H1 (cell line): ENCODE results near the gene QPCT. TPM values are rescaled to one million over a fixed set of nuclear protein-coding genes. Genes with fewer than 3 reads are reported as not detected.

Experiments used
- CTCF ChIA-PET: fragments of 300-600 bp; sonication (Branson Sonifier 250); formaldehyde crosslinking; loops from one replicate; lab custom pipeline; 2021; ENCODE audit not compliant: partially characterized antibody; lab: Charles Lee
- POLR2A ChIA-PET: fragments of 300-600 bp; sonication (Branson Sonifier 250); formaldehyde crosslinking; loops from one replicate; lab custom pipeline; 2021; ENCODE audit warnings: inconsistent platforms; ENCODE audit not compliant: partially characterized antibody; lab: Charles Lee
- DNase-seq, 2 experiments: peaks; one replicate each; pipeline versions ENCODE4 v3.0.0 to v3.0.0-alpha.2; 2010 to 2022; ENCODE audit warnings: low spot score in 2 of 2, low read depth in 1 of 2, mixed read lengths in 1 of 2
- FAIRE-seq: peaks from 2 replicates; lab custom pipeline; 2011; peaks lifted over from hg19 to GRCh38; lab: Jason Lieb, UNC
- H2AFZ ChIP-seq: 2 replicates; pipeline ENCODE4 v1.8.1; 2012; ENCODE audit warnings: low read length, inconsistent platforms
- H2AK5ac ChIP-seq: 2 replicates; pipeline ENCODE4 v1.6.1; 2013; ENCODE audit warnings: low read depth, low read length
- H2BK120ac ChIP-seq: replicated peaks from 2 replicates; pipeline ENCODE3; 2013; ENCODE audit warnings: low read depth, low read length, inconsistent platforms
- H2BK12ac ChIP-seq: 2 replicates; pipeline ENCODE4 v1.6.1; 2013; ENCODE audit warnings: low read depth, low read length
- H2BK15ac ChIP-seq: 2 replicates; pipeline ENCODE4 v1.6.1; 2013; ENCODE audit warnings: low read length
- H2BK20ac ChIP-seq: 2 replicates; pipeline ENCODE4 v1.6.1; 2013; ENCODE audit warnings: low read length
- H2BK5ac ChIP-seq: 2 replicates; pipeline ENCODE4 v1.6.1; 2013; ENCODE audit warnings: low read depth, low read length
- H3K14ac ChIP-seq: 2 replicates; pipeline ENCODE4 v1.6.1; 2013; ENCODE audit warnings: inconsistent platforms; ENCODE audit not compliant: insufficient read length
- H3K18ac ChIP-seq: 2 replicates; pipeline ENCODE4 v1.6.1; 2013; ENCODE audit warnings: low read length; ENCODE audit errors: extremely low read depth
- H3K23ac ChIP-seq: 2 replicates; pipeline ENCODE4 v1.6.1; 2013; ENCODE audit warnings: inconsistent platforms; ENCODE audit not compliant: insufficient read length
- H3K23me2 ChIP-seq: 2 replicates; pipeline ENCODE4 v1.6.1; 2013; ENCODE audit warnings: low read depth, low read length
- H3K27ac ChIP-seq: 2 replicates; pipeline ENCODE4 v1.6.1; 2011; ENCODE audit warnings: low read depth, low read length, inconsistent platforms
- H3K27me3 ChIP-seq, 4 experiments: replicated peaks in 1 of 4; 1 replicate in 1 of 4; 2 replicates in 3 of 4; pipeline versions ENCODE4 v1.6.1 to v1.8.1; 2011 to 2013; ENCODE audit warnings: low read length in 3 of 4, mild to moderate bottlenecking in 3 of 4, inconsistent platforms in 2 of 4, mixed read lengths in 2 of 4, moderate library complexity in 1 of 4; ENCODE audit not compliant: control insufficient read depth in 3 of 4, insufficient read depth in 3 of 4; ENCODE audit errors: extremely low read depth in 1 of 4
- H3K36me3 ChIP-seq, 4 experiments: 2 replicates each; pipeline versions ENCODE4 v1.6.1 to v1.8.1; 2011 to 2013; ENCODE audit warnings: mild to moderate bottlenecking in 4 of 4, low read length in 3 of 4, moderate library complexity in 2 of 4, control low read depth in 1 of 4, inconsistent platforms in 1 of 4; ENCODE audit not compliant: insufficient read depth in 4 of 4, control insufficient read depth in 2 of 4
- H3K4ac ChIP-seq: replicated peaks from 2 replicates; pipeline ENCODE3; 2013; ENCODE audit warnings: low read length, low read depth, mixed read lengths, inconsistent platforms; ENCODE audit not compliant: insufficient read length
- H3K4me1 ChIP-seq, 4 experiments: replicated peaks in 1 of 4; 1 replicate in 1 of 4; 2 replicates in 3 of 4; pipeline versions ENCODE4 v1.6.1 to v1.8.1; 2011 to 2013; ENCODE audit warnings: low read length in 3 of 4, inconsistent platforms in 2 of 4, mixed read lengths in 1 of 4; ENCODE audit not compliant: insufficient read depth in 4 of 4, control insufficient read depth in 3 of 4
- H3K4me2 ChIP-seq, 2 experiments: 2 replicates each; pipeline versions ENCODE4 v1.6.1 to v1.8.1; 2011 to 2013; ENCODE audit warnings: low read depth in 2 of 2, low read length in 2 of 2, control low read depth in 1 of 2, inconsistent platforms in 1 of 2, mild to moderate bottlenecking in 1 of 2; ENCODE audit not compliant: insufficient read depth in 1 of 2
- H3K4me3 ChIP-seq, 4 experiments: fragments of 200-600, 300-600 bp in 1 of 4; sonication (generic), shearing (Covaris generic), sonication (Bioruptor Twin) in 1 of 4; 2 replicates each; pipeline versions ENCODE4 v1.5.1 to v1.8.1; 2011 to 2016; ENCODE audit warnings: low read length in 4 of 4, low read depth in 3 of 4, control low read depth in 2 of 4, inconsistent platforms in 2 of 4, mild to moderate bottlenecking in 2 of 4, mixed read lengths in 1 of 4, moderate library complexity in 1 of 4; ENCODE audit not compliant: insufficient read depth in 2 of 4; ENCODE audit errors: extremely low read depth in 1 of 4
- H3K56ac ChIP-seq: replicated peaks from 2 replicates; pipeline ENCODE3; 2013; ENCODE audit warnings: low read depth, mild to moderate bottlenecking, mixed read lengths, low read length, inconsistent platforms; ENCODE audit not compliant: insufficient read length
- H3K79me1 ChIP-seq: 2 replicates; pipeline ENCODE4 v1.6.1; 2013; ENCODE audit warnings: low read depth, low read length, control low read depth
- H3K79me2 ChIP-seq, 2 experiments: 2 replicates each; pipeline versions ENCODE4 v1.6.1 to v1.8.1; 2012 to 2013; ENCODE audit warnings: low read length in 2 of 2, mild to moderate bottlenecking in 2 of 2, inconsistent platforms in 1 of 2; ENCODE audit not compliant: insufficient read depth in 2 of 2, control insufficient read depth in 1 of 2
- H3K9ac ChIP-seq, 4 experiments: replicated peaks in 1 of 4; 1 replicate in 1 of 4; 2 replicates in 3 of 4; pipeline versions ENCODE4 v1.6.1 to v1.8.1; 2011 to 2013; ENCODE audit warnings: low read depth in 3 of 4, low read length in 3 of 4, control low read depth in 2 of 4, mild to moderate bottlenecking in 2 of 4, moderate library complexity in 2 of 4, inconsistent platforms in 1 of 4; ENCODE audit errors: extremely low read depth in 1 of 4
- H3K9me3 ChIP-seq, 2 experiments: 2 replicates each; pipeline versions ENCODE4 v1.6.1 to v1.8.1; 2012 to 2013; ENCODE audit warnings: mild to moderate bottlenecking in 2 of 2, moderate library complexity in 2 of 2, control low read depth in 1 of 2, inconsistent platforms in 1 of 2, low read depth in 1 of 2, low read length in 1 of 2, mixed read lengths in 1 of 2; ENCODE audit not compliant: insufficient read depth in 2 of 2
- H4K20me1 ChIP-seq, 2 experiments: replicated peaks in 1 of 2; 2 replicates each; pipeline versions ENCODE3 to v1.8.1; 2011 to 2013; ENCODE audit warnings: inconsistent platforms in 2 of 2, low read length in 2 of 2, mild to moderate bottlenecking in 1 of 2; ENCODE audit not compliant: insufficient read depth in 2 of 2, control insufficient read depth in 1 of 2
- H4K5ac ChIP-seq: 2 replicates; pipeline ENCODE4 v1.6.1; 2013; ENCODE audit warnings: low read length, low read depth, mixed read lengths, inconsistent platforms; ENCODE audit not compliant: insufficient read length
- H4K8ac ChIP-seq: 2 replicates; pipeline ENCODE4 v1.8.0; 2013; ENCODE audit warnings: mild to moderate bottlenecking, moderate library complexity, low read length, inconsistent platforms; ENCODE audit not compliant: insufficient read depth; ENCODE audit errors: extremely low read depth
- H4K91ac ChIP-seq: replicated peaks from 2 replicates; pipeline ENCODE3; 2013; ENCODE audit warnings: low read length, mixed read lengths, inconsistent platforms; ENCODE audit not compliant: insufficient read length
- ASH2L ChIP-seq: fragments of 200-600, 300-600 bp; sonication (generic); IDR thresholded peaks from one replicate; pipeline ENCODE4 v1.7.1; 2017; ENCODE audit warnings: low read length
- BACH1 ChIP-seq: IDR thresholded peaks from 2 replicates; pipeline ENCODE4 v1.6.1; 2012; ENCODE audit warnings: low read length, improper control_type of control experiment
- BRCA1 ChIP-seq: IDR thresholded peaks from 2 replicates; pipeline ENCODE4 v1.6.1; 2012; ENCODE audit warnings: low read depth, low read length, improper control_type of control experiment
- FOSL1 ChIP-seq: IDR thresholded peaks from 2 replicates; pipeline ENCODE4 v1.6.1; 2011; ENCODE audit warnings: mild to moderate bottlenecking, low read depth, low read length, moderate library complexity; ENCODE audit not compliant: insufficient read depth
- GABPA ChIP-seq: IDR thresholded peaks from 2 replicates; pipeline ENCODE4 v1.6.1; 2011; ENCODE audit warnings: mild to moderate bottlenecking, low read length, moderate library complexity, borderline replicate concordance; ENCODE audit not compliant: insufficient read depth
- POU5F1 ChIP-seq: IDR thresholded peaks from 2 replicates; pipeline ENCODE4 v1.6.1; 2011; ENCODE audit warnings: low read depth, mild to moderate bottlenecking, low read length, moderate library complexity
- RAD21 ChIP-seq, 2 experiments: IDR thresholded peaks in 1 of 2; conservative IDR thresholded peaks in 1 of 2; 2 replicates each; pipeline ENCODE4 v1.6.1; 2011; ENCODE audit warnings: low read depth in 2 of 2, low read length in 2 of 2, improper control_type of control experiment in 1 of 2, inconsistent platforms in 1 of 2, mild to moderate bottlenecking in 1 of 2, moderate library complexity in 1 of 2
- SAP30 ChIP-seq: fragments of 300-600 bp; sonication (generic); IDR thresholded peaks from 2 replicates; pipeline ENCODE4 v1.7.1; 2012; ENCODE audit warnings: low read length, moderate library complexity, mild to moderate bottlenecking, inconsistent platforms; ENCODE audit not compliant: insufficient read depth, insufficient replicate concordance
- SIRT6 ChIP-seq: IDR thresholded peaks from one replicate; pipeline ENCODE4 v1.7.1; 2012; ENCODE audit warnings: low read length, inconsistent platforms
- SIX5 ChIP-seq: IDR thresholded peaks from 2 replicates; pipeline ENCODE4 v1.6.1; 2011; ENCODE audit warnings: mild to moderate bottlenecking, low read depth, low read length
- WGBS, 2 experiments: shearing (Covaris generic) in 1 of 2; methylation state at CpG; one replicate each; pipeline versions ENCODE4 v1.1.6 to v1.1.7; 2013 to 2015; ENCODE audit warnings: low lambda C conversion rate in 2 of 2, mixed read lengths in 2 of 2, inconsistent platforms in 1 of 2, low coverage in 1 of 2, missing lambda C conversion rate in 1 of 2; ENCODE audit not compliant: insufficient replicate concordance in 2 of 2, insufficient coverage in 1 of 2, insufficient read length in 1 of 2; ENCODE audit errors: extremely low coverage in 1 of 2, missing lambda C conversion rate in 1 of 2; 5-methylcytosine and 5-hydroxymethylcytosine counted together
- polyA plus RNA-seq, 7 experiments: library from polyadenylated mRNA; depleted of rRNA in 3 of 7; stranded (reverse) in 5 of 7; unstranded in 2 of 7; fragments of >200 nt in 5 of 7; fragments of 200-250 nt in 2 of 7; gene quantifications; 1 replicate in 5 of 7; 2 replicates in 1 of 7; 4 replicates in 1 of 7; pipeline versions ENCODE4 v1.2.1 to v1.2.3, GENCODE V29; 2011 to 2013; ENCODE audit warnings: missing spikeins in 2 of 7, mixed read lengths in 2 of 7
- total RNA-seq: library from RNA; stranded (reverse); fragmentation: NEBNext Ultra II Directional; extraction: Animal tissue kit (Norgen Biotek cat#: 25700); gene quantifications from 2 replicates; pipeline ENCODE4 v1.2.1, GENCODE V29; 2021
- TF ChIP-seq, protein P1 (sequence below): IDR thresholded peaks from 2 replicates; pipeline ENCODE4 v1.6.1; 2012; ENCODE audit warnings: low read length, inconsistent platforms

QPCT gene
- total and polyA plus RNA-seq, 2 of the 8 experiments (the other 6 are each of a cell fraction or from before 2014, with no cell fraction given), result 4.0 to 4.3 TPM

- no peak overlapping the region for H2AFZ ChIP-seq
- no peak overlapping the region for H4K8ac ChIP-seq
- H3K4me2 ChIP-seq, result no peak overlapping the region
- 83% methylated on average over 2 of the region's 2 CpGs; no CpG with 5 or more reads in 1 of the 2 experiments for WGBS, 2 experiments
- H2BK20ac ChIP-seq, result no peak overlapping the region
- H4K5ac ChIP-seq, result no peak overlapping the region
- no peak overlapping the region for H3K23ac ChIP-seq
- H3K36me3 ChIP-seq, result no peaks in the 10 kb centered on the region
- no peaks in the 10 kb centered on the region for H3K79me1 ChIP-seq
- POLR2A ChIA-PET, result no interaction called here
- H3K79me2 ChIP-seq, result no peaks in the 10 kb centered on the region
- peaks cover 0 to 9% (median 0%) of the 10 kb centered on the region in 4 experiments; a peak in 4 of 7 replicates for H3K4me1 ChIP-seq
- H4K20me1 ChIP-seq, result no peaks in the 10 kb centered on the region
- no peak overlapping the region for H3K56ac ChIP-seq
- no peak overlapping the region for H2BK12ac ChIP-seq
- H3K9ac ChIP-seq, result no peak overlapping the region
- H3K23me2 ChIP-seq, result no peaks in the 10 kb centered on the region
- H3K4ac ChIP-seq, result no peak overlapping the region
- H2BK15ac ChIP-seq, result no peak overlapping the region
- H3K4me3 ChIP-seq, result no peak overlapping the region
- no peak overlapping the region for H3K18ac ChIP-seq
- H3K14ac ChIP-seq, result no peak overlapping the region
- no peak overlapping the region for H2BK5ac ChIP-seq
- H3K9me3 ChIP-seq, result no peaks in the 10 kb centered on the region
- no peak for FAIRE-seq
- H3K27me3 ChIP-seq, result no peaks in the 10 kb centered on the region
- CTCF ChIA-PET, result interaction anchor here (1.3 to 2.6 kb wide), 2 partner anchors 9 to 10 kb away, joined by 3 to 12 read pairs; no protein-coding TSS in a partner anchor
- no peak overlapping the region for H2BK120ac ChIP-seq
- peak in 1 of 2 experiments; percentile 1 for DNase-seq
- no peak overlapping the region for H4K91ac ChIP-seq
- H2AK5ac ChIP-seq, result no peak overlapping the region
- no peak overlapping the region for H3K27ac ChIP-seq
- TF ChIP-seq GABPA, result no peak
- TF ChIP-seq BACH1, result no peak
- no peak for TF ChIP-seq POU5F1
- no peak for TF ChIP-seq FOSL1
- TF ChIP-seq SIX5, result no peak
- no peak for TF ChIP-seq BRCA1
- TF ChIP-seq, protein P1, sequence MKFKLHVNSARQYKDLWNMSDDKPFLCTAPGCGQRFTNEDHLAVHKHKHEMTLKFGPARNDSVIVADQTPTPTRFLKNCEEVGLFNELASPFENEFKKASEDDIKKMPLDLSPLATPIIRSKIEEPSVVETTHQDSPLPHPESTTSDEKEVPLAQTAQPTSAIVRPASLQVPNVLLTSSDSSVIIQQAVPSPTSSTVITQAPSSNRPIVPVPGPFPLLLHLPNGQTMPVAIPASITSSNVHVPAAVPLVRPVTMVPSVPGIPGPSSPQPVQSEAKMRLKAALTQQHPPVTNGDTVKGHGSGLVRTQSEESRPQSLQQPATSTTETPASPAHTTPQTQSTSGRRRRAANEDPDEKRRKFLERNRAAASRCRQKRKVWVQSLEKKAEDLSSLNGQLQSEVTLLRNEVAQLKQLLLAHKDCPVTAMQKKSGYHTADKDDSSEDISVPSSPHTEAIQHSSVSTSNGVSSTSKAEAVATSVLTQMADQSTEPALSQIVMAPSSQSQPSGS, result no peak
- TF ChIP-seq ASH2L, result no peak
- no peak for TF ChIP-seq SIRT6
- no peak for TF ChIP-seq SAP30
- TF ChIP-seq RAD21 (IDR thresholded peaks at IDR 0.05 in 1 of 2, conservative IDR thresholded peaks at IDR 0.05 in 1 of 2; ENCODE audit: low read depth in 2 of 2, low read length in 2 of 2), result no peak
Measured at GRCh38 chr2:37388074-37388473, 43.6 kb downstream of the QPCT start.
